Esophagus squamous epithelium (tissue), 4 donors: ENCODE data around the gene ARHGEF18.

Source experiments
- POLR2A ChIP-seq, 4 donors: fragments of 450-650 bp; IDR thresholded peaks; one replicate each; pipeline ENCODE4 v1.6.1; 2017; ENCODE audit warnings: antibody characterized with exemption in 4 of 4, mild to moderate bottlenecking in 4 of 4, moderate library complexity in 3 of 4
- TF ChIP-seq, protein P1 (sequence below), 6 experiments: fragments of 450-650 bp in 4 of 6; fragments of 200-600 bp in 2 of 6; sonication (generic) in 2 of 6; IDR thresholded peaks; one replicate each; pipeline ENCODE4 v1.5.1; 2016 to 2019; ENCODE audit warnings: antibody characterized with exemption in 6 of 6, mild to moderate bottlenecking in 4 of 6, moderate library complexity in 4 of 6

DNA sequence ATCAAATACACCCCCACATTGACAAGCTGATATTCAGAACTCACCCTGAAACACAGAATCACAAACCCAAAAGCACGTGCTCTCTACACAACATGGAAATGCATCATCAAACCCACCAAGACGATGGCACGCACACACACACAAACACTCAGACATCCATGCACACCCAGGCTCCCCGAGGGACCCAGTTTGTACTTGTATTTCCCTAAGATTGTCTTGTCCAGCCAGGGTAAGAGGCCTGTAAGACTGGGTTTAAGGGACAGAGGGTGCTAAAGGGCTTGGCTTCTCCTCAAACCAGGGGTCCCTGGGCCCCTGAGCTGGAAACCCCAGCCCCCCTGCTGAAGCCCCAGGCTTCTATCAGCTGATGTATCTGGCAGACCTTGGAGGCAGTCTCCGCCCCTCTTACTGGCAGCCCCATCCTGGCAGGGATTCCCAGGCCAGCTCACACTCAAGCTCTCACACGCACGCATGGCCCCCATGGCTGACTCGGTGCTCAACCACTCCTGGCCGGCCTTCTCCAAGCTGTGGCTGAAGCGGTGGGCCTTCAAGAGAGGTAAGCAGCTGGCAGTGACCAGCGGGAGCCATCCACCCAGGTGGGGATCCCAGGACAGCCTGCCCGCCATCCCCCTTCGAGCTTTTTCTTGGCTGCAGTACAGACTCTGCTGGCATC, 6.5 kb downstream of the ARHGEF18 start:
- TF ChIP-seq POLR2A (IDR thresholded peaks at IDR 0.05) = no peak
- TF ChIP-seq, protein P1, sequence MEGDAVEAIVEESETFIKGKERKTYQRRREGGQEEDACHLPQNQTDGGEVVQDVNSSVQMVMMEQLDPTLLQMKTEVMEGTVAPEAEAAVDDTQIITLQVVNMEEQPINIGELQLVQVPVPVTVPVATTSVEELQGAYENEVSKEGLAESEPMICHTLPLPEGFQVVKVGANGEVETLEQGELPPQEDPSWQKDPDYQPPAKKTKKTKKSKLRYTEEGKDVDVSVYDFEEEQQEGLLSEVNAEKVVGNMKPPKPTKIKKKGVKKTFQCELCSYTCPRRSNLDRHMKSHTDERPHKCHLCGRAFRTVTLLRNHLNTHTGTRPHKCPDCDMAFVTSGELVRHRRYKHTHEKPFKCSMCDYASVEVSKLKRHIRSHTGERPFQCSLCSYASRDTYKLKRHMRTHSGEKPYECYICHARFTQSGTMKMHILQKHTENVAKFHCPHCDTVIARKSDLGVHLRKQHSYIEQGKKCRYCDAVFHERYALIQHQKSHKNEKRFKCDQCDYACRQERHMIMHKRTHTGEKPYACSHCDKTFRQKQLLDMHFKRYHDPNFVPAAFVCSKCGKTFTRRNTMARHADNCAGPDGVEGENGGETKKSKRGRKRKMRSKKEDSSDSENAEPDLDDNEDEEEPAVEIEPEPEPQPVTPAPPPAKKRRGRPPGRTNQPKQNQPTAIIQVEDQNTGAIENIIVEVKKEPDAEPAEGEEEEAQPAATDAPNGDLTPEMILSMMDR (IDR thresholded peaks at IDR 0.05) = no peak
